GM23338 (cell line): ENCODE data around the gene WDR1. TPM values are rescaled to one million over a fixed set of nuclear protein-coding genes. Genes with fewer than 3 reads are reported as not detected.

Source experiments
- ATAC-seq: fragments of 200-7000 bp; cut with Tn5 transposase; 3 replicates; pipeline ENCODE4 v1.9.1; 2020
- DNase-seq: peaks from one replicate; pipeline ENCODE4 v3.0.0-alpha.2; 2015; ENCODE audit warnings: low spot score
- H2AFZ ChIP-seq: fragments of 200-600 bp; sonication (generic); 2 replicates; pipeline ENCODE4 v1.8.0; 2016; ENCODE audit warnings: antibody characterized with exemption, mild to moderate bottlenecking, moderate library complexity
- H3F3A ChIP-seq: fragments of 200-600 bp; sonication (generic); replicated peaks from 2 replicates; pipeline ENCODE4 v1.8.0; 2017; ENCODE audit warnings: antibody characterized with exemption, mixed run types, low read depth
- H3K27ac ChIP-seq: fragments of 200-600 bp; sonication (generic); 2 replicates; pipeline ENCODE4 v1.6.1; 2016; ENCODE audit warnings: low read depth
- H3K27me3 ChIP-seq: fragments of 200-600 bp; sonication (generic); 2 replicates; pipeline ENCODE4 v1.8.0; 2016; ENCODE audit warnings: mild to moderate bottlenecking, mixed run types, moderate library complexity; ENCODE audit not compliant: insufficient read depth
- H3K36me3 ChIP-seq: fragments of 200-600 bp; sonication (generic); 2 replicates; pipeline ENCODE4 v1.8.0; 2016; ENCODE audit warnings: mild to moderate bottlenecking; ENCODE audit not compliant: insufficient read depth
- H3K4me1 ChIP-seq: fragments of 200-600 bp; sonication (generic); 2 replicates; pipeline ENCODE4 v1.8.0; 2016; ENCODE audit warnings: mild to moderate bottlenecking, moderate library complexity; ENCODE audit not compliant: insufficient read depth
- H3K4me2 ChIP-seq: fragments of 200-600 bp; sonication (generic); 2 replicates; pipeline ENCODE4 v1.7.1; 2017; ENCODE audit warnings: mixed run types
- H3K4me3 ChIP-seq: fragments of 200-600 bp; sonication (generic); 2 replicates; pipeline ENCODE4 v1.6.1; 2016; ENCODE audit warnings: mixed run types
- H3K79me2 ChIP-seq: fragments of 200-600 bp; sonication (generic); replicated peaks from 2 replicates; pipeline ENCODE4 v1.8.0; 2017; ENCODE audit warnings: mild to moderate bottlenecking; ENCODE audit not compliant: insufficient read depth
- H3K9me2 ChIP-seq: fragments of 200-600 bp; sonication (generic); 2 replicates; pipeline ENCODE4 v1.8.0; 2017; ENCODE audit not compliant: insufficient read depth
- H4K20me1 ChIP-seq: fragments of 200-600 bp; sonication (generic); replicated peaks from 2 replicates; pipeline ENCODE4 v1.8.0; 2017; ENCODE audit warnings: mild to moderate bottlenecking; ENCODE audit not compliant: insufficient read depth
- H3K27ac Mint-ChIP-seq: 2 replicates; pipeline ENCODE4 v1.8.0; 2020; ENCODE audit warnings: inconsistent platforms, mild to moderate bottlenecking, moderate library complexity, mixed read lengths
- H3K27me3 Mint-ChIP-seq: 3 replicates; pipeline ENCODE4 v1.8.0; 2022; ENCODE audit warnings: low read depth, mild to moderate bottlenecking, moderate library complexity, mixed read lengths, inconsistent platforms; ENCODE audit not compliant: insufficient read depth, poor library complexity
- H3K36me3 Mint-ChIP-seq: 3 replicates; pipeline ENCODE4 v1.8.0; 2021; ENCODE audit warnings: low read depth, mild to moderate bottlenecking, inconsistent platforms, moderate library complexity, mixed read lengths
- H3K4me1 Mint-ChIP-seq: 3 replicates; pipeline ENCODE4 v1.8.0; 2020; ENCODE audit warnings: mild to moderate bottlenecking, inconsistent platforms, mixed read lengths
- H3K4me3 Mint-ChIP-seq: 3 replicates; pipeline ENCODE4 v1.8.0; 2021; ENCODE audit warnings: moderate library complexity, mild to moderate bottlenecking, inconsistent platforms, mixed read lengths
- H3K9me3 Mint-ChIP-seq: 3 replicates; pipeline ENCODE4 v1.8.0; 2020; ENCODE audit warnings: moderate library complexity, mild to moderate bottlenecking, inconsistent platforms, mixed read lengths
- CREB1 ChIP-seq: fragments of 250-450 bp; sonication (Bioruptor Pico); IDR thresholded peaks from 2 replicates; pipeline ENCODE4 v1.5.0; 2020; ENCODE audit warnings: low read depth, mild to moderate bottlenecking, moderate library complexity
- CTCF ChIP-seq, 2 experiments: fragments of 200-600 bp in 1 of 2; sonication (generic) in 1 of 2; conservative IDR thresholded peaks; 2 replicates each; pipeline versions ENCODE4 v1.5.1 to v1.6.1; 2016 to 2017; ENCODE audit warnings: antibody characterized with exemption in 2 of 2, low read depth in 2 of 2, mild to moderate bottlenecking in 2 of 2, moderate library complexity in 1 of 2
- ETS1 ChIP-seq: IDR thresholded peaks from 2 replicates; pipeline ENCODE4 v1.6.1; 2016; ENCODE audit warnings: antibody characterized with exemption
- EZH2 ChIP-seq: fragments of 200-600 bp; sonication (generic); IDR thresholded peaks from one replicate; pipeline ENCODE4 v1.8.0; 2017; ENCODE audit warnings: antibody characterized with exemption, mild to moderate bottlenecking, low read depth; ENCODE audit not compliant: unreplicated experiment
- EZH2phosphoT487 ChIP-seq: fragments of 200-600 bp; sonication (generic); IDR thresholded peaks from one replicate; pipeline ENCODE4 v1.8.1; 2018; ENCODE audit warnings: antibody characterized with exemption; ENCODE audit not compliant: unreplicated experiment
- JUNB ChIP-seq: IDR thresholded peaks from one replicate; pipeline ENCODE4 v1.6.1; 2016; ENCODE audit warnings: antibody characterized with exemption; ENCODE audit not compliant: unreplicated experiment
- NANOG ChIP-seq: IDR thresholded peaks from 2 replicates; pipeline ENCODE4 v1.6.1; 2016; ENCODE audit warnings: antibody characterized with exemption, borderline replicate concordance
- POLR2AphosphoS5 ChIP-seq: IDR thresholded peaks from 2 replicates; pipeline ENCODE4 v1.6.1; 2016; ENCODE audit warnings: antibody characterized with exemption, low read depth
- REST ChIP-seq: IDR thresholded peaks from one replicate; pipeline ENCODE4 v1.6.1; 2018; ENCODE audit warnings: antibody characterized with exemption; ENCODE audit not compliant: unreplicated experiment
- STAT1 ChIP-seq: IDR thresholded peaks from one replicate; pipeline ENCODE4 v1.6.1; 2016; ENCODE audit warnings: antibody characterized with exemption; ENCODE audit not compliant: unreplicated experiment
- ZNF114 ChIP-seq: fragments of 250-450 bp; sonication (Bioruptor Pico); IDR thresholded peaks from 2 replicates; pipeline ENCODE4 v1.5.0; 2020; ENCODE audit warnings: mild to moderate bottlenecking, moderate library complexity
- ZNF331 ChIP-seq: fragments of 250-450 bp; sonication (Bioruptor Pico); IDR thresholded peaks from 2 replicates; pipeline ENCODE4 v1.5.0; 2020; ENCODE audit warnings: low read depth, mild to moderate bottlenecking, moderate library complexity
- ZNF462 ChIP-seq: fragments of 250-450 bp; sonication (Bioruptor Pico); IDR thresholded peaks from 2 replicates; pipeline ENCODE4 v1.5.0; 2020; ENCODE audit warnings: mild to moderate bottlenecking, moderate library complexity
- polyA plus RNA-seq: library from polyadenylated mRNA; unstranded; fragments of >200 nt; fragmentation: Nextera tagmentation; extraction: Ambion mirVana; gene quantifications from 2 replicates; pipeline ENCODE4 v1.2.1, GENCODE V29; 2016
- total RNA-seq: library from RNA; depleted of rRNA; stranded (reverse); fragments of >200 nt; shearing (Covaris generic); gene quantifications from 2 replicates; pipeline ENCODE4 v1.2.3, GENCODE V29; 2014

Gene WDR1
- total and polyA plus RNA-seq, 2 experiments from 2014 or later = 93.2 to 248 TPM

- DNase-seq (no peak), ATAC-seq (no peak)
- no peaks in the 10 kb centered on the region for H3K27me3 ChIP-seq
- no peaks in the 10 kb centered on the region for H3F3A ChIP-seq
- H3K4me3 Mint-ChIP-seq = no peak overlapping the region
- no peaks in the 10 kb centered on the region for H3K79me2 ChIP-seq
- H2AFZ ChIP-seq = no peak overlapping the region
- H3K27ac ChIP-seq = no peak overlapping the region
- no peak overlapping the region for H3K4me2 ChIP-seq
- no peaks in the 10 kb centered on the region for H4K20me1 ChIP-seq
- TF ChIP-seq EZH2 (no peak), NANOG (no peak), ZNF114 (CRISPR knock-in tag) (no peak), CREB1 (CRISPR knock-in tag) (no peak), EZH2phosphoT487 (no peak), ETS1 (no peak), REST (no peak), CTCF (conservative IDR thresholded peaks at IDR 0.05; ENCODE audit: low read depth in 2 of 2) (no peak), JUNB (no peak), STAT1 (no peak), POLR2AphosphoS5 (no peak), ZNF331 (CRISPR knock-in tag) (no peak), ZNF462 (CRISPR knock-in tag) (no peak)
- no peaks in the 10 kb centered on the region for H3K9me2 ChIP-seq
- peaks cover 5% of the 10 kb centered on the region for H3K4me1 Mint-ChIP-seq
- no peaks in the 10 kb centered on the region for H3K27me3 Mint-ChIP-seq
- H3K27ac Mint-ChIP-seq = no peak overlapping the region
- no peaks in the 10 kb centered on the region for H3K36me3 Mint-ChIP-seq
- H3K9me3 Mint-ChIP-seq = no peaks in the 10 kb centered on the region
- no peaks in the 10 kb centered on the region for H3K36me3 ChIP-seq
- H3K4me1 ChIP-seq = no peaks in the 10 kb centered on the region
- H3K4me3 ChIP-seq = no peak overlapping the region
Measured at GRCh38 chr4:10035130-10035529, 81.5 kb downstream of the WDR1 start.
